Left forelimb (tissue), 1 donor: ENCODE data around the gene LRP3.
"Not testable (repeated sequence)": the region's sequence is repeated elsewhere in the genome, so short reads cannot be mapped to it uniquely, and the experiment has no call there.

Experiments
- DNase-seq: peaks from one replicate; pipeline ENCODE4 v3.0.0-alpha.2; 2018; ENCODE audit warnings: low spot score

Gene LRP3

GRCh38 chr19:33202546-33203507 lies 8.7 kb downstream of the LRP3 start:
- DNase-seq, result no peak

DNA sequence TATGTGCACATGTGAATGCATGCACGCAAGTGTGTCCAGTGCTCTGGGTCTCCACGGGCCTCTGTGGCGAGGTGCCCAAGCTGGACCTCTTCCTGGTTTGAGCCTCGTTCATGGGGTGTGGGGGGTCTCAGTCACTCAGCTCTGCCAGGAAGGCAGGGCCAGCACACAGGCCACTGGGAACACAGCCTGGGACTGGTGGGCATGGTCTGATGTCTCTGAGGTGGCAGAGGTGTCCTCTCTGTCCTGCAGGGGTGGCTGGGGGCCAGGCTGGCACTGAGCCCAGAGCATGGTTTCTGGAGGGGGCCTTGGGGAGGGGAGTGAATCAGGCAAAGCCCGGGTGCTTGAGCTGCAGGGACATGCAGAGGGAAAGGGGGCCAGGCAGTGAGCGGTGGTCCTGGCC lies 9.4 kb downstream of the LRP3 start:
- DNase-seq, result no peak

DNA sequence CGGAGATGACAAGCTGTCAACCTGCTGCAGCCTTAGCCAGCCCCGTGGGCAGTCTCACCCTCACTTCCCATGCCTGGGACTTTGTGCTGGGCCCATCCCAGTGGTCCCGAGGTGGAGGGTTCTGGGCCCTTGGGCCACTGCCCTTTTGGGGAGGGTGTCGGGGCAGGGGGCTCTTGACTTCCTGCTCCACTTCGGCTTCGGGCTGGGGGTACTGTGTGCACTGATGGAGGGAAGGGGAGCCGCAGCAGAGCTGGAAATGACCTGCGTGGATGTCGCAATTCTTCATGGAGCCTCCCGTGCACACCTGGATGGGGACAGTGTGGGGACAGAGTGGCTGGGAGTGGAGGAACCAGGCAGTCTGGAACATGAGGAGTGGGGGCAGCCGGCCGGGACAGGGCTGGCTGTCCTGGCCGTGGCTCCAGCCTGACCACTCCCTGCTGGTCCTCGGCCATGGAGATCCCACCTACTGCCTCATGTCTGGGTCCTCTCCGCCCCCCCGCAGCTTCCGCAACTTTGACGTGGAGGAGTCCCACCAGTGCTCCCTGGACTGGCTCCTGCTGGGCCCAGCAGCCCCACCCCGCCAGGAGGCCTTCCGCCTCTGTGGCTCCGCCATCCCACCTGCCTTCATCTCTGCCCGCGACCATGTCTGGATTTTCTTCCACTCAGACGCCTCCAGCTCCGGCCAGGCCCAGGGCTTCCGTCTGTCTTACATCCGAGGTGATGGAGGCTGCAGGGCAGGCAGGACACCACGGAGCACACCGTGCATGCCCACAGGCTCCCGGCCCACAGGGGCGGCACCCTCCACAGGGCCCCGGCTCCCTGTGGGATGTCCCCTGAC lies 10.2 kb downstream of the LRP3 start:
- no peak for DNase-seq

DNA sequence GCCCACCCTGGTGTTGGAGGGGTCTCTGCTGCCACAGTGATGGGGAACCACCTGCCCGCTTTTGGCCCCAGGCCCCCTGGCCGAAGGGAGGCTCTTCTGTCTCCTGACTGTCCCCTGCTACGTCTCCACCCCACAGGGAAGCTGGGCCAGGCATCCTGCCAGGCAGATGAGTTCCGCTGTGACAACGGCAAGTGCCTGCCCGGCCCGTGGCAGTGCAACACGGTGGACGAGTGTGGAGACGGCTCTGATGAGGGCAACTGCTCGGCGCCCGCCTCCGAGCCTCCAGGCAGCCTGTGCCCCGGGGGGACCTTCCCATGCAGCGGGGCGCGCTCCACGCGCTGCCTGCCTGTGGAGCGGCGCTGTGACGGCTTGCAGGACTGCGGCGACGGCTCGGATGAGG lies 11.0 kb downstream of the LRP3 start:
- DNase-seq, result no peak

DNA sequence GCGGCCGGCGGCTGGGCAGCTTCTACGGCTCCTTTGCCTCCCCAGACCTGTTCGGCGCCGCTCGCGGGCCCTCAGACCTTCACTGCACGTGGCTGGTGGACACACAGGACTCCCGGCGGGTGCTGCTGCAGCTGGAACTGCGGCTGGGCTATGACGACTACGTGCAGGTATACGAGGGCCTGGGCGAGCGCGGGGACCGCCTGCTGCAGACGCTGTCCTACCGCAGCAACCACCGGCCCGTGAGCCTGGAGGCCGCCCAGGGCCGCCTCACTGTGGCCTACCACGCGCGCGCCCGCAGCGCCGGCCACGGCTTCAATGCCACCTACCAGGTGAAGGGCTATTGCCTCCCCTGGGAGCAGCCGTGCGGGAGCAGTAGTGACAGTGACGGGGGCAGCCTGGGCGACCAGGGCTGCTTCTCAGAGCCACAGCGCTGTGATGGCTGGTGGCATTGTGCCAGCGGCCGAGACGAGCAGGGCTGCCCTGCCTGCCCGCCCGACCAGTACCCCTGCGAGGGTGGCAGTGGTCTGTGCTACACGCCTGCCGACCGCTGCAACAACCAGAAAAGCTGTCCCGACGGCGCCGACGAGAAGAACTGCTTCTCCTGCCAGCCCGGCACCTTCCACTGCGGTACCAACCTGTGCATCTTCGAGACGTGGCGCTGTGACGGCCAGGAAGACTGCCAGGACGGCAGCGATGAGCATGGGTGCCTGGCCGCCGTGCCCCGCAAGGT lies 11.6 kb downstream of the LRP3 start:
- DNase-seq, result no peak

DNA sequence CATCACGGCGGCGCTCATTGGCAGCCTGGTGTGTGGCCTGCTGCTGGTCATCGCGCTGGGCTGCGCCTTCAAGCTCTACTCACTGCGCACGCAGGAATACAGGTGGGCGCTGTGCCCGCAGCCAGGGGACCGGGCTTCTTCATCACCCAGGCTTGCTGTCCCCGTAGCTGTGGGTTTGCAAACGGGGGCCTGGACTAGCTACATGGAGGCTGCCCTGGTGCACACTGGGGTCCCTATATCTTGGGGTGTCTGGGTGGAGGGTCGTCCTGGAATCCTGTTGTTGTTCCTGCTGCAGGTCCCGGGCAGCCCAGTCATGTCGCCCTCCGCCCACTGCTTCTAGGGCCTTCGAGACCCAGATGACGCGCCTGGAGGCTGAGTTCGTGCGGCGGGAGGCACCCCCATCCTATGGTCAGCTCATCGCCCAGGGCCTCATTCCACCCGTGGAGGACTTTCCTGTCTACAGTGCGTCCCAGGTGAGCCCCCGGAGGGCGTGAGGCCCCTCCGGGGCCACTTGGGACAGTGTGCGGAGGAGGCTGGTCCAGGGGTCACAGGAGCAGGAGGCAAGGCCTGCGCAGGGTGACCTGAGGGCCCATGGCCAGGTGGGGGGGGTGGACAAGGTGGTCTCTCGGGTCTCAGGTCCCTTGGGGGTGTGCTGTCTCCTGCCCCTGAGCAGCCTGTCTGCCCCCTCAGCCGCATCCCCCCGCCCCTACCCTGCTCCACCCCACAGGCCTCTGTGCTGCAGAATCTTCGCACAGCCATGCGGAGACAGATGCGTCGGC lies 12.3 kb downstream of the LRP3 start:
- DNase-seq, result no peak

- DNase-seq, result peak; percentile 60
Observed at GRCh38 chr19:33207040-33207620, 13.0 kb downstream of the LRP3 start.

- DNase-seq, result no peak
Observed at GRCh38 chr19:33207903-33208302, 13.8 kb downstream of the LRP3 start.

- no peak for DNase-seq
Observed at GRCh38 chr19:33208371-33208895, 14.3 kb downstream of the LRP3 start.

GRCh38 chr19:33208904-33209849 lies 15.0 kb downstream of the LRP3 start:
- no peak for DNase-seq

DNA sequence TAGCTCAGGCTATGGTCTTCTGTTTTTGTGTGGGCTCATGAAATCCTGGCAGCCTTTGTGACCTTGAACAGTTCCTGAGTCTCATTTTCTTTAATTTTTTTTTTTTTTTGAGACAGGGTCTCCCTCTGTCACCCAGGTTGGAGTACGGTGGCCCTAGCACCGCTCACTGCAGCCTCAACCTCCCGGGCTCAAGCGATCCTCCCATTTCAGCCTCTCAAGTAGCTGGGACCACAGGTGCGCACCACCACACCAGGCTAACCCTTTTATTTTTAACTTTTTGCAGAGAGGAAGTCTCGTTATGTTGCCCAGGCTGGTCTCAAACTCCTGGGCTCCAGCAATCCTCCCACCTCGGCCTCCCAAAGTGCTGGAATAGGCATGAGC lies 15.7 kb downstream of the LRP3 start:
- DNase-seq, result not testable (repeated sequence)

DNA sequence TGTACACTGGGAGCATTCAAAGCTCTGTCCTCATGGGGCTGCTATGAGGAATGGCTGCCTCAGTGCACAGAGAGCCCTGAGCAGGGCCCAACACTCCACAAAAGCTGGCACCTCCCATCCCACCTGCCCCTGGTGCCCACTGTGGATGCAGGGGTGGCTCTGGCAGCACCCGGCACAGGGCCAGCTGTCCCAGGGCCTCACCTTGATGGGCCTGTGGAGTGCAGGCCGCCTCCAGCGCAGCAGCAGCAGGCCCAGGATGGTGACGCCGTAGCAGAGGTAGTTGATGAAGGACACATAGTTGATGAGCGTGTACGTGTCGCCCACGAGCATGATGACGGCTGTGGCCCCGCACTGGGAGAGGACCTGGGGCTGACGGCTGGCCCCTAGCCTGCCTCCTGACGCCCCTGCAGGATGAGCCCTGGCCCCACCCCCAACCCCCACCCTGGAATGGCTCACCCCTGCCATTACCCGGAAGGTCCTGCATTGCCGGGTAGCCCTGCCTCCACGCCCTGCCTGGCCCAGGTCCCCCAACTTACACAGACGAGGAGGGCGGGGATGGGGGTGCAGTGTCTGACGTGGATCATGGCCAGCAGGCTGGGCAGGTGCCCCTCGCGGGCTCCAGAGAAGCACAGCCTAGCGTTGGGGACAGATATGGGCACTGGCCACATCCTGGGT lies 16.3 kb downstream of the LRP3 start:
- no peak for DNase-seq

- peak; percentile 84 for DNase-seq
Observed at GRCh38 chr19:33211794-33212435, 17.8 kb downstream of the LRP3 start.

- no peak for DNase-seq
Observed at GRCh38 chr19:33212436-33213172, 18.5 kb downstream of the LRP3 start.

DNA sequence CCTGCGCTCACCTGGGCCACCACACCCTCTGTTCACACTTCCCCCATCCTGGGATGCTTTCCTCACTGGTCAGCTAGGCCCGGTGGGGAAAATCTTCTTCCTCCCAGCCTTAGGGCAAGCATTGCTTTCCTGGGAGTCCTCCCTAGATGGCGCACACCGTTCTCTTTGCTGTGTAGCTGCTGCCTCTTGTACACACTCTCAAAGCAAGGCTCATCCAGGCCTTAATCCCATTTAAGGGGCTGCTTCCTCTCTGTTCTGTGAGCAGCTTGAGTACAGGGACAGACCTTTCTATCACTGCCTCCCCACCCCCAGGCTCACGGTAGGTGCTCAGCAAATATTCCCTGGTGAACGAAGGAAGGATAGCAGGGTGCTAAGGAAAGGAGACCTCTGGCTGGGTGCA lies 20.5 kb downstream of the LRP3 start:
- DNase-seq, result no peak

DNA sequence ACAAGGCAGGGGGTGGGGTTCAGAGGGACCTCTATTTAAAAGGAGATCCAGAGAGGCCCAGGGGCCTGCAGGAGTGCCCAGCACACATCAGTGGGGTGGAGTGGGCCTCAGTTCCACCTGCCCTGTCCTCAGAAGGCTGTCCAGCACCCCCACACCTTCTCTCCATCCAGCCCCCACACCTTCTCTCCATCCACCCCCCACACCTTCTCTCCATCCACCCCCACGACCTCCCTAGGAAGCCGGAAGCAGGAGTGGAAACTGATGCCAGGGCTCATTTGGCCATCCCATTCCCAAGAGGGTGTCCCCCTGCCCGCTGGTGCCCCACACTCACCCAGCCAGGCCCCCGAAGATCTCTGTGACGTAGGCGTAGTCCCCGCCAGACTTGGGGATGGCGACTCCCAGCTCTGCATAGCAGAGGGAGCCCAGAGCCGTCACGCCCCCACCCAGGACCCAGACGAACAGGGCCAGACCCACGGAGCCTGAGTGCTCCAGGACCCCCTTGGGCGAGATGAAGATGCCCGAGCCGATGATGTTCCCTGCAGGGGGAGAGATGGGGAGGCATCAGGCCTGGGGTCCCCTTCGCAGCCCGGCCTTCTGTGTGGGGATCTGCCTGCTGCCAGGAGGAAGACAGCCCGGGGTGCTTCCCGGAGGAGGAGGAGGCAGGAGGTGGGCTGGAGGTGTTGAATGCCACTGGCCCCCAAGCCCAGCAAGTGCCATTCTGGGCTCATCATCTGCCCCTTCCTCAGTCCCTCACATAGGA lies 21.5 kb downstream of the LRP3 start:
- DNase-seq, result no peak

- DNase-seq, result no peak
Observed at GRCh38 chr19:33216198-33216830, 22.2 kb downstream of the LRP3 start.
